RKO (cell line): ENCODE data around the gene SLC26A2.

Experiments used
- DNase-seq: peaks from one replicate; pipeline ENCODE4 v3.0.0-alpha.2; 2016; ENCODE audit warnings: low spot score

SLC26A2 gene

DNA sequence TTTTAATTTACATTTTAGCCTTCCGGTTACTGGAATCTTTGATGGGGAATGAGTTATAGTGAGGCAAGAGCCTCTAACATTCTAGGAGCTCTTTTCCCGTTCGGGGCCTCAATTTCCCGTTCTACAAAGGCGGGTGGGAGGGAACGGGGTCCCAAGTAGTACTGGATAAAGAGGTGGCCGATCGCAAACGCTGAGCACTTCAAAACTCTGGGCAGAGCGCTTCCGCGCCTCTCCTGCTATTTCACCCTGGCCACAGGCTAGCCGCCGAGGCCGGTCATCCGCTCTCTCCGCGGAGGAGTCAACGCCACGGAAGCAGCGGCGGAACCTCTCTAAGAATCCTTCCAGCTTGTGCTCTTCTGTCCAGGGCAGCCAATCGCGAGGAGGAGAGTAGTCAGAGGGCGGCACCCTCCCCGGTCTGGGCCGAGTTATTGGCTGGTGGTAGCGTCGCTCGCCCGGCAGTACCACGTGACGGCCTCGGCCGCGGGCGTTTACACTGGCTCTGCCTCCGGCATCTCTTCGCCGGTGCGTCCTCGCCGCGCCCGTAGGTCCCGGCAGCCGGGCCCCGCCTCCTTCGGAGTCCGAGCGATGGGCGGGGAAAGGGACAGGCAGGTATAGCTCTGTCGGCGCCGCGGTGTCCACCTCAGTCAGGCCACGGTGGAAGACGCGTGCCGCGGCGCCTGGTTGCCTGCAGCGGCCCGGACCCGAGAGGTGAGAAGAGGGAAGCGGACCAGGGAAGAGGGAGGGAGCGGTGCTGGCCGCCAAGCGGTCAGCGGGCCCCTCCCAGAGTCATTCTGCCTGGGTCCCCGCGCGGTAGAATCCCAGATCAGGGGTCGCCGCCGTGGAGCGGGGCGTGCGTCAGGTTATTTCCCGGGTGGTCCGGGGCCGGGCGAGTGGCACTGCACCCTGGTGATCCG lies at the start of gene SLC26A2:
Gene SLC26A2, plus strand, starts transcription at position 487 of the 914 bp plus-strand sequence. CDS start 16,895 bp downstream, outside the sequence.
- peak; percentile 98 for DNase-seq

GRCh38 chr5:149911031-149911430 lies 49.5 kb upstream of the SLC26A2 start:
- DNase-seq: no peak

GRCh38 chr5:149912226-149912871 lies 48.2 kb upstream of the SLC26A2 start:
- DNase-seq: no peak

- no peak for DNase-seq
Observed at GRCh38 chr5:149913436-149914419, 46.8 kb upstream of the SLC26A2 start.

DNA sequence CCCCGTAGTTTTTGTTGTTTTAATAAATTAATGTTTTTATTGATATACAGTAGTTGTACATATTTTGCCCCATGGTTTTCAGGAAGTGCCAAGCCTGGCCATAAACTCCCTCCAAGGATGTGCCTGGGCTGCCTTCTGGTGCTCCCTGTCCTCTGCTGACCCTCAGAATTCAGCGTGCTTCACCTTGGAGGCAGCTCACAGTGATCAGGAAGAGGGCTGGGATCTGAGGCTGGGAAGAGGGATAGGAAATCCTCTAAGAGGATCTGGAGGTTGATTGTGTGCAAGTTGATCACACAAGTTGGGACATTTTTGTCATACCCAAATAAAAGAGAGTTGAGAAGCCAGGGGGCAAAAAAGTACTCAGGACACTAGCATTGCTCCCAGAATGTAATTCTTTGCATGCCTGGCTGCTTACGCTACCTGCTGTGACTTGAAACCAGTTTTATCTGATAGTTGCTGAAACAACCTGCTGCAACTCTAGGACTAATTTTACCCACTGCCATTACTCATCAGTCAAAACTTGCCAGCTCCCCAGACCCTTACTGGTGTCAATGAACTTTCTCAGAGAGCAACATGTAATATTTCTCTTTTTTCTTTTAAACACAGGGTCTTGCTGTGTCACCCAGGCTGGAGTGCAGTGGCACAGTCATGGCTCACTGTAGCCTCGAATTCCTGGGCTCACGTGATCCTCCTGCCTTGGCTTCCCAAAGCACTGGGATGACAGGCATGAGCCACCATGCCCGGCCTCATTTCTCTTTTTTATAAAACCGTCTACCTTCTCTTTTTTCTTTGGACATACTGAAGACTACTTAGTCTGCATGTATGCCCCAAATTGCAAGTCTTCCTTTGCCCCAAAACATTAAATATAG lies 44.9 kb upstream of the SLC26A2 start:
- no peak for DNase-seq

DNA sequence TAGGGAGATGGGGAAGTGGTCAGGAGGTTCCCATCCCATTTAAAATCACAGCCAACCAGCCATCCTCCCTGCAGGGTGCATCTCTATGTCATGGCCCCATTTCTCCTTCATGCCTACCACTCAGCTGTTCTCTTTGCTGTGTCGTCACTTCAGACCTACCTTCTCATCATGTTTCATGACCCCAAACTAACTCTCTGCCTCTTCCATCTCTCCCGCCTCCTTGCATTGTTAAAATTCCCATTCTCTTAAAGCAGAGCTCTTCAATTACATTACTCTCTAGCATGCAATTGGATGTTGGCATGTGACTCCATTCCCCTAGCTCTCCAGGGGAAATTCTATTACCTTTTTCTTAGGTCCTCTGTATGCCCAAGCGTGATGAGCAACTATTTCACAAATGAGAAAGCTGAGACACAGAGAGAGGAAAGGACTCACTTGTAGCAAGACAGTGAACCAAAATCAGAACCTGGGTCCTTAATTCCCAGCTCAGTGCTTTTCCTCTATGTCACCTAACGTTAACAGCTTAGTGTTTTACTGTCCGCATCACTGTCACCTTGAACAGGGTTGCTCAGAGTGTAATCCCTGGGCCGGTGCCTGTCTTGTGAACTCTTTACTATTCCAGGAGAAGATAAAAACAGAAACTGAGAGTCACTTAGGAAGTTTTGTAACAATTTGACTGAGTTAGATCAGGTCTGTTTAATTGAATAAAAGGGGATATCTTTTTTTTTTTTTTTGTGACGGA lies 44.1 kb upstream of the SLC26A2 start:
- DNase-seq: no peak

DNA sequence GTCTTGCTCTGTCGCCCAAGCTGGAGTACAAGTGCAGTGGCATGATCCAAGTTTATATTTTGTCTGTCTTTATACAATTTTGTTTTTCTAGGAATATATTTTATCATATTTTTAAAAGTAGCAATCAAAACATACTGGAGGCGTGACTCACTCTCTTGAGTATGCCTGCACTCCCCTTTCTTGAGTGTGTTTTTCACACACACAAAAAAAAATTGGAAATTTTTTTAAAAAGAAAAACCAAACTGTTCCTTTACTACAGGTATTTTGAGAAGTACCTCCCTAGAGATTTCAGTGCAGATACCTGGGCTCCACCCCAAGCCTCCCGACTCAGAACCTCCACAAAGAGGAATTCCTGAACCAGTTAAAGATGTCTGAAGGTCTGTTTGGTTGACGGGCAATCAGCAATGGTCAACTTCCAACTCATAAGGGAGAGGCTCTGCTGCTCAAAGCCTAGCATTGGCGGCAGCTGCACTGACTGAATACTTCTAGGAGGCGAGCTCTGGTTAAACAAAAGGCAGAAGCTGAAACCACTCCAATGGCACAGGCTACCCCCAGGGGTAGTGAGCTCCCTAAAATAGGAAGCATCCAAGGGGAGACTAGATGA lies 43.4 kb upstream of the SLC26A2 start:
- no peak for DNase-seq

- DNase-seq: no peak
Observed at GRCh38 chr5:149921597-149921996, 39.0 kb upstream of the SLC26A2 start.

- DNase-seq: no peak
Observed at GRCh38 chr5:149922950-149923349, 37.6 kb upstream of the SLC26A2 start.

DNA sequence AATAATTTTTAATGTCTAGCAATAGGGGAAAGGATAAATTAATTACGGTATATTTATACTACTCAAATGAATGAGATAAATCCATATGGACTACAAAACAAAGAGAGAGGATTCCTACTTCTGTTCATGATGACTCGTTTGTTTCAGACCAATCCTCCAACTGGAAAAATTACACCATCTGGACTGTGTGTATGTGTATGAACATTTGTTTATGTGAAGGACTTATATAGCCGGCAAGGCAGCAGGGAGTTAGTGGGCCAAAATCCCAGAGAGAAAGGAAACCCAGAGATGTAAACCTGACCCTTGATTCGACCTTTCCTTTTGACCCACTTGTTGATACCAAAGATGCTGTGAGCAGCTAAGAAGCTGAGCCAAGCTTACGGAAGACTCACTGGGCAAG lies 36.1 kb upstream of the SLC26A2 start:
- DNase-seq: no peak

- no peak for DNase-seq
Observed at GRCh38 chr5:149930043-149930748, 30.4 kb upstream of the SLC26A2 start.

- no peak for DNase-seq
Observed at GRCh38 chr5:149930749-149931574, 29.6 kb upstream of the SLC26A2 start.

- no peak for DNase-seq
Observed at GRCh38 chr5:149931992-149932436, 28.5 kb upstream of the SLC26A2 start.

GRCh38 chr5:149932445-149933350 lies 27.9 kb upstream of the SLC26A2 start:
- no peak for DNase-seq

- no peak for DNase-seq
Observed at GRCh38 chr5:149935431-149935901, 25.1 kb upstream of the SLC26A2 start.

- no peak for DNase-seq
Observed at GRCh38 chr5:149936044-149936699, 24.4 kb upstream of the SLC26A2 start.

GRCh38 chr5:149936700-149937091 lies 23.9 kb upstream of the SLC26A2 start:
- no peak for DNase-seq
